ENCODE data around the gene ADCY1.

- TF ChIP-seq GATA2 (IDR thresholded peaks at IDR 0.05; ENCODE audit: low read depth, low read length) (no peak), GATA3 (IDR thresholded peaks at IDR 0.05; ENCODE audit: low read depth, low read length) (no peak)
Observed at GRCh38 chr7:45596665-45597095, 22.5 kb downstream of the ADCY1 start.
